Activated naive CD8-positive, alpha-beta T cell (primary cell): ENCODE data around the gene FRK.
"Not testable (repeated sequence)": the region's sequence is repeated elsewhere in the genome, so short reads cannot be mapped to it uniquely, and the experiment has no call there.

Source experiments
- H3K27ac Mint-ChIP-seq: one replicate; pipeline ENCODE4 v1.8.0; 2021; ENCODE audit warnings: mixed read lengths
- H3K27me3 Mint-ChIP-seq: one replicate; pipeline ENCODE4 v1.8.0; 2021; ENCODE audit warnings: mixed read lengths
- H3K36me3 Mint-ChIP-seq: one replicate; pipeline ENCODE4 v1.8.0; 2021; ENCODE audit warnings: mixed read lengths
- H3K4me1 Mint-ChIP-seq: one replicate; pipeline ENCODE4 v1.8.0; 2021; ENCODE audit warnings: low read depth, mixed read lengths
- H3K4me3 Mint-ChIP-seq: one replicate; pipeline ENCODE4 v1.8.0; 2021; ENCODE audit warnings: mild to moderate bottlenecking, mixed read lengths
- H3K9me3 Mint-ChIP-seq: one replicate; pipeline ENCODE4 v1.8.0; 2021; ENCODE audit warnings: low read depth, mixed read lengths

FRK gene

GRCh38 chr6:115891111-115891669 lies 169.5 kb downstream of the FRK start:
- Mint-ChIP-seq H3K4me1 (peaks cover 3% of the 10 kb centered on the region), H3K36me3 (no peaks in the 10 kb centered on the region), H3K4me3 (no peak overlapping the region), H3K9me3 (no peaks in the 10 kb centered on the region), H3K27me3 (no peaks in the 10 kb centered on the region), H3K27ac (no peak overlapping the region)

GRCh38 chr6:115890238-115890637 lies 170.5 kb downstream of the FRK start:
- Mint-ChIP-seq H3K4me1 (peaks cover 3% of the 10 kb centered on the region), H3K4me3 (no peak overlapping the region), H3K9me3 (no peaks in the 10 kb centered on the region), H3K27ac (no peak overlapping the region), H3K27me3 (no peaks in the 10 kb centered on the region), H3K36me3 (no peaks in the 10 kb centered on the region)

GRCh38 chr6:115888687-115889470 lies 171.8 kb downstream of the FRK start:
- not testable (repeated sequence) for H3K4me1 Mint-ChIP-seq, H3K36me3 Mint-ChIP-seq, H3K9me3 Mint-ChIP-seq, H3K27ac Mint-ChIP-seq, H3K27me3 Mint-ChIP-seq, H3K4me3 Mint-ChIP-seq

- Mint-ChIP-seq H3K27ac (no peak overlapping the region), H3K4me1 (peaks cover 3% of the 10 kb centered on the region), H3K36me3 (no peaks in the 10 kb centered on the region), H3K27me3 (no peaks in the 10 kb centered on the region), H3K4me3 (no peak overlapping the region), H3K9me3 (no peaks in the 10 kb centered on the region)
Observed at GRCh38 chr6:115887891-115888290, 172.8 kb downstream of the FRK start.

GRCh38 chr6:115885636-115886366 lies 174.9 kb downstream of the FRK start:
- H3K27me3 Mint-ChIP-seq: no peaks in the 10 kb centered on the region
- H3K27ac Mint-ChIP-seq: no peak overlapping the region
- H3K4me3 Mint-ChIP-seq: no peak overlapping the region
- no peaks in the 10 kb centered on the region for H3K9me3 Mint-ChIP-seq
- H3K4me1 Mint-ChIP-seq: no peaks in the 10 kb centered on the region
- no peaks in the 10 kb centered on the region for H3K36me3 Mint-ChIP-seq

- no peak overlapping the region for H3K4me3 Mint-ChIP-seq
- no peaks in the 10 kb centered on the region for H3K4me1 Mint-ChIP-seq
- no peaks in the 10 kb centered on the region for H3K9me3 Mint-ChIP-seq
- no peaks in the 10 kb centered on the region for H3K27me3 Mint-ChIP-seq
- H3K27ac Mint-ChIP-seq: no peak overlapping the region
- H3K36me3 Mint-ChIP-seq: no peaks in the 10 kb centered on the region
Observed at GRCh38 chr6:115882771-115883170, 177.9 kb downstream of the FRK start.

GRCh38 chr6:115882174-115882573 lies 178.5 kb downstream of the FRK start:
- Mint-ChIP-seq H3K27me3 (no peaks in the 10 kb centered on the region), H3K4me1 (no peaks in the 10 kb centered on the region), H3K36me3 (no peaks in the 10 kb centered on the region), H3K27ac (no peak overlapping the region), H3K9me3 (no peaks in the 10 kb centered on the region), H3K4me3 (no peak overlapping the region)
